Activated CD4-positive, CD25-positive, alpha-beta regulatory T cell treated with anti-CD3 and anti-CD28 coated beads, Interleukin-2, amount 50 U/mL, for 24 hours (primary cell): ENCODE results near the gene TTPAL.

Source experiments
- ATAC-seq, 2 donors: fragments of 150-1000 bp; cut with Tn5 transposase; one replicate each; pipeline ENCODE4 v1.10.0; 2021; ENCODE audit warnings: mild to moderate bottlenecking in 1 of 2, moderate library complexity in 1 of 2

The TTPAL gene, protein sequence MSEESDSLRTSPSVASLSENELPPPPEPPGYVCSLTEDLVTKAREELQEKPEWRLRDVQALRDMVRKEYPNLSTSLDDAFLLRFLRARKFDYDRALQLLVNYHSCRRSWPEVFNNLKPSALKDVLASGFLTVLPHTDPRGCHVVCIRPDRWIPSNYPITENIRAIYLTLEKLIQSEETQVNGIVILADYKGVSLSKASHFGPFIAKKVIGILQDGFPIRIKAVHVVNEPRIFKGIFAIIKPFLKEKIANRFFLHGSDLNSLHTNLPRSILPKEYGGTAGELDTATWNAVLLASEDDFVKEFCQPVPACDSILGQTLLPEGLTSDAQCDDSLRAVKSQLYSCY

DNA sequence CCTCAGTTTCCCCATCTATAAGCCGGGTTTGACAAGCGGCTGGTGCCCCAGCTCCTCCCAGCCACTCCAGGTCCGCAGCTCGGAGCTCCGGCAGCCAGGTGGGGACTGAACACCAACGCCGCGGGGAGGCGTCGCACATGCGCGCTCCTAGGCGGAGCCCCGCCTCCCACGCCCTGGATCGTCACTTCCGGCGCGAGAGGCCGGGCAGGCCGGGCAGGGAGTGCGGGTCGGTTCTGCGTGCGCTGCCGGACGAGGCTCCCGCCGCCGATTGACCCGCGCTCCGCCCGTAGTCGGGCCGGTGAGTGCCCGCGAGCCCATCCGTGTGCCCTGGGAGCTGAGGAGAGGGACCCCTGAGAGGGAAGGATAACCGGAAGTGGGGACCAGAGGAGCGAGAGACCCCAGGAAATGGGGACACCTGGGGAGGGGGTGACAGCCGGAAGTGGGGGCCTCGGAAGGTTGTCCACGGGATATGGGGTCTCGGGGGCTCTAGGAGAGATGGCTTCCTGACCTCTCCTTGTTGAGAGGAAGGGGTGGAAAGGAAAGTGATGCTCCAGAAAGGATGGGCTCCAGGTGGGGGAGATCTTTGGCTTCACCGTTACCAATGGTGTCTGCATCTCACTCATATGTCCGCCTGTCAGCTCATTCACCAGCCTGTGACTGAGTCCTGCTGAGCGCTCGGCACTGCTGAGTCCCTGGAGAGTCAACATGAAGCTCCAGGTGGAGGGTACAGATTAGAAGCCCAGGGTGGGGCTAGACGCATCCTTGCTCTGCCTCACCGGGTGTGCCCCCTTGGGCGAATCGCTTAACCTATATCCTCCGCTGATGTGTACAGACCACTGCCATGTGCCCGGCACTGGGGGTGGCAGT lies at the start of gene TTPAL:
Gene TTPAL (plus strand): TSS at position 181 of the 867 bp plus-strand sequence. CDS start 4,126 bp downstream, outside the sequence.
- ATAC-seq, result peak; percentile 97

- ATAC-seq, result no peak
Observed at GRCh38 chr20:44425923-44426322, 49.8 kb upstream of the TTPAL start.

- ATAC-seq, result no peak
Observed at GRCh38 chr20:44426879-44427790, 48.5 kb upstream of the TTPAL start.

GRCh38 chr20:44427804-44428173 lies 47.9 kb upstream of the TTPAL start:
- ATAC-seq, result no peak

GRCh38 chr20:44428174-44429016 lies 47.3 kb upstream of the TTPAL start:
- ATAC-seq, result no peak

DNA sequence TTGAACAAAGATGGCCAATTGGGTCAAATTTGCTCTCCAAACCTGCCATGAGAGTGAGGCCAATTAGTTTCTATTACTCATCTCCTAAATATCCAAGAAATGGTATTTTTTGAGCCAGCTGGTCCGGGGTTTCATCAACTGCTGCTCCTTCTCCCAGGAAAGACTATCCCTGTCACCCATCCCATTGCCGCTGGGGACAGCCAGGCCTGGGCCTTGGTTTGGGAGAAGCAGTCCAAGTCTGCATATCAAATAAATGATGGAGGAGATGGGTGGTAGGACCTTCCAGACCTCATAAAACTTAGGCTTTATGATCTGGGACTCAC lies 46.7 kb upstream of the TTPAL start:
- no peak for ATAC-seq

GRCh38 chr20:44429419-44430269 lies 46.0 kb upstream of the TTPAL start:
- no peak for ATAC-seq

- no peak for ATAC-seq
Observed at GRCh38 chr20:44430270-44431065, 45.2 kb upstream of the TTPAL start.

DNA sequence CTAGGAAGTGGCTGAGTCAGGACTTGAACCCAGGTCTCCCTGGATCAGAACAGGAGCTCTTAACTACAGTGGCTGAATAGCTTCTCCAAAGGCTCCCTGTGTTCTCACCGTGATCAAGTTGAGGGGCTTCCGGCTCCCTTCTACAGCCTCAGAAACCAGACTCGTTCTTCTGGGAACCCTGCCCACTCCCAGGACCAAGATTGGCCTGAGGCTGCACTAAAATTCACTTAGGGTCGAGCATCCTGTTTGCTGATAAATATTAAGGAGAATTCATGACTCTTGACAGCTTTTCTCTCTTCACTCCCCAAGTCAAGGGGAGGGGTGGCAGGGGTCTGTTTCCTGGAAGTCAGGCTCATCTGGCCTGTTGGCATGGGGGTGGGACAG lies 44.6 kb upstream of the TTPAL start:
- ATAC-seq, result no peak

GRCh38 chr20:44431502-44432234 lies 44.0 kb upstream of the TTPAL start:
- no peak for ATAC-seq

GRCh38 chr20:44432618-44433577 lies 42.8 kb upstream of the TTPAL start:
- no peak for ATAC-seq

- no peak for ATAC-seq
Observed at GRCh38 chr20:44433751-44434538, 41.7 kb upstream of the TTPAL start.

DNA sequence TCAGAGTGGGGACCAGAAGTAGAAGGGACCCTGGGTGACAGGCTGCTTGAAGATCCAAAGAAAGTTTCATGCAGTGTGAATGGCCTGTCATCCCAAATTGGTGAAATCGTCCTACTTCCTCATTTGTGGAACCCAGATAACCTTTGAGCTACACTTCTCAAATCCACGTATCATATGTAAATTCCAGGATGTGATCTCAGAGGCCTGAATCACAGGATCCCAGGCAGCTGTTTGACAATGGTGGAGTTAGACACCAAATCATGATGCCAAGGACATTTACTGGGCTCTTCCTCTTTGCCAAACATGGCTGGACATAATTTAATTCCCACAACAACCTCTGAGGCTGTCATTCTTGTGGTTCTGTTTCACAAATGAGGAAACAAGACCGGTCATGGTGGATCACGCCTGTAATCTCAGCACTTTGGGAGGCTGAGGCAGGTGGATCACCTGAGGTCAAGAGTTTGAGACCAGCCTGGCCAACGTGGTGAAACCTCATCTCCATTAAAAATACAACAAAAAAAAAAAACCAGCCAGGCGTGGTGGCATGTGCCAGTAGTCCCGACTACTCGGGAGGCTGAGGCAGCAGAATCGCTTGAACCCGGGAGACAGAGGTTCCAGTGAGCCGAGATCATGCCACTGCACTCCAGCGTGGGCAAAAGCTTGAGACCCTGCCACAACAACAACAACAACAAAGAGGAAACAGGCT lies 39.9 kb upstream of the TTPAL start:
- no peak for ATAC-seq

DNA sequence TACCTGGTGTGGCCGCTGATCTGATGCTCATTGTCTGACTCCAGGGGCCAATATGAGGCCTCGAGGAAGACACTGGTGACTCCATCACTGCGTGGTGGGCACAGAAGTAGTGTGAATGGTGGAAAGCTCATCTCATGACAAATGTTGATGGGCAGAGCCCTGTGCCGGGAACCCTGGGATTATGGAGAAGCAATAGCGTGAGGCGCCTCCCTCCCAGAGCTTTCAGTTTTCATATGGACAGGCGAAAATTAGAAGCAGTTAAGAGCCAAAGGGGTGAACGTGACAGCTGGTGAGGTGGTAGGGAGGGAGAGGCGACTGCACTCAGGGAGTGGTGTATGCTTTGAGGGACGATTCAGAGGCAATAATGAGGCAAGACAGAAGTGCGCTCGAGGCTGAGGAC lies 39.3 kb upstream of the TTPAL start:
- no peak for ATAC-seq

DNA sequence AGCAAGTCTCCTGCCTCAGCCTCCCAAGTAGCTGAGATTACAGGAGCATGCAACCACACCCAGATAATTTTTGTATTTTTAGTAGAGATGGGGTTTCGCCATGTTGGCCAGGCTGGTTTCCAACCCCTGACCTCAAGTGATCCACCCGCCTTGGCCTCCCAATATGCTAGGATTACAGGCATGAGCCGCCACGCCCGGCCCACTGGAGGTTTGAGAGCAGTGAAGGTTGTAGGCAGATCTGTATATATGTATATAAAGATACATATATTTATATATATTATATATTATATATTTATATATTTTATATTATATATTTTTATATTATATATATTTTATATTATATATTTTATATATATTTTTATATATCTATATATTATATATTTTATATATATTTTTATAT lies 38.2 kb upstream of the TTPAL start:
- no peak for ATAC-seq

GRCh38 chr20:44438782-44439181 lies 36.9 kb upstream of the TTPAL start:
- ATAC-seq, result no peak

- no peak for ATAC-seq
Observed at GRCh38 chr20:44439318-44439717, 36.4 kb upstream of the TTPAL start.
